ENCODE data around the gene ZNF346. TPM values are rescaled to one million over a fixed set of nuclear protein-coding genes. Genes with fewer than 3 reads are reported as not detected.

Gene ZNF346
- total and polyA plus RNA-seq, 2 donors from 2014 or later: 9.5 to 19.2 TPM

DNA sequence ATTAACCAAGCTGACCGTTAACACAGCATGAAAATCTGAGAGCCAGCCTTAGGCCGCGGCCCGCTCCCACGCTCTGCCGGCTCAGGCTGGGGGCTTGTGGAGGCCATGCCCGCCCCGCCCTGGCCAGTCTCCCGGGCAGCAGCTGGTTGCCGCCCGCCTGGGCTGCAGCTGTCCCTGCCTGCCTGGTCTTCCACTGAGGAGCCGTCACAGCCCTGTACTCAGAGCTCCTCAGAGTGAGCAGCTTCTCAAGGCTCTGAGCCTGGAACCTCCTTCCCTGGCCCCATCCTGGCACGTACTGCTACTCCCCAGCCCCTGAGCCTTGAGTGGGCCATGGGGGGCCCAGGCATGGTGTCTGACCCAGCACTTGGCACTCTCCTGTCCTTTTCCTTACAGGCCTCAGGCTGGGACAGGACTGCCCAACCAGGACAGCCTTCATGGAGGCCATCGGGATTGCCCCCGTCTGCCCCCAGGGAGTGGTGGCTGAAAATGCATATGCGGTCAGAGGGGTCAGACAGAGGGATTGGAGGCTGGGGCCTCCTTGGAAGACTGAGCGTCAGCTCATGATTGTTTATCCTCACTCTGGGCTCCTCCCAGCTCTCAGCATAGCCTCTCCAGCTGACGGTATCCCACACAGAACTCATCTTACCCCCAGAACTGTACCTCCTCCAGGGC, 76.1 kb downstream of the ZNF346 start:
- H3K27ac ChIP-seq (ENCODE audit: low read depth in 2 of 2, low read length in 2 of 2): peak overlapping the region in 1 of 2 donors; percentile 63
- FAIRE-seq: no peak
- H3K4me3 ChIP-seq (ENCODE audit: low read length in 3 of 3): no peak overlapping the region
- TF ChIP-seq, protein P1, sequence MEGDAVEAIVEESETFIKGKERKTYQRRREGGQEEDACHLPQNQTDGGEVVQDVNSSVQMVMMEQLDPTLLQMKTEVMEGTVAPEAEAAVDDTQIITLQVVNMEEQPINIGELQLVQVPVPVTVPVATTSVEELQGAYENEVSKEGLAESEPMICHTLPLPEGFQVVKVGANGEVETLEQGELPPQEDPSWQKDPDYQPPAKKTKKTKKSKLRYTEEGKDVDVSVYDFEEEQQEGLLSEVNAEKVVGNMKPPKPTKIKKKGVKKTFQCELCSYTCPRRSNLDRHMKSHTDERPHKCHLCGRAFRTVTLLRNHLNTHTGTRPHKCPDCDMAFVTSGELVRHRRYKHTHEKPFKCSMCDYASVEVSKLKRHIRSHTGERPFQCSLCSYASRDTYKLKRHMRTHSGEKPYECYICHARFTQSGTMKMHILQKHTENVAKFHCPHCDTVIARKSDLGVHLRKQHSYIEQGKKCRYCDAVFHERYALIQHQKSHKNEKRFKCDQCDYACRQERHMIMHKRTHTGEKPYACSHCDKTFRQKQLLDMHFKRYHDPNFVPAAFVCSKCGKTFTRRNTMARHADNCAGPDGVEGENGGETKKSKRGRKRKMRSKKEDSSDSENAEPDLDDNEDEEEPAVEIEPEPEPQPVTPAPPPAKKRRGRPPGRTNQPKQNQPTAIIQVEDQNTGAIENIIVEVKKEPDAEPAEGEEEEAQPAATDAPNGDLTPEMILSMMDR (IDR thresholded peaks at IDR 0.05; ENCODE audit: borderline replicate concordance, extremely low read depth, insufficient read depth): no peak
- H3K27me3 ChIP-seq (ENCODE audit: control insufficient read depth, insufficient read depth, low read length): no peaks in the 10 kb centered on the region
- no peaks in the 10 kb centered on the region for H3K9me3 ChIP-seq (ENCODE audit: control insufficient read depth in 2 of 3, insufficient read depth in 1 of 3, low read length in 3 of 3)
- intact Hi-C loops (cut with DNase I): no loop called here
- DNase-seq: peak; percentile 79 to 89 (median 82)
- peak overlapping the region in 1 of 3 donors; percentile 58 for H3K9ac ChIP-seq (ENCODE audit: low read length in 3 of 3)
- H3K4me1 ChIP-seq (ENCODE audit: control insufficient read depth in 2 of 3, insufficient read depth in 2 of 3, low read depth in 1 of 3, low read length in 3 of 3): peaks cover 0 to 21% (median 4%) of the 10 kb centered on the region in 3 donors
- no peaks in the 10 kb centered on the region for H3K36me3 ChIP-seq (ENCODE audit: control insufficient read depth in 2 of 3, insufficient read depth in 3 of 3, low read length in 3 of 3)

DNA sequence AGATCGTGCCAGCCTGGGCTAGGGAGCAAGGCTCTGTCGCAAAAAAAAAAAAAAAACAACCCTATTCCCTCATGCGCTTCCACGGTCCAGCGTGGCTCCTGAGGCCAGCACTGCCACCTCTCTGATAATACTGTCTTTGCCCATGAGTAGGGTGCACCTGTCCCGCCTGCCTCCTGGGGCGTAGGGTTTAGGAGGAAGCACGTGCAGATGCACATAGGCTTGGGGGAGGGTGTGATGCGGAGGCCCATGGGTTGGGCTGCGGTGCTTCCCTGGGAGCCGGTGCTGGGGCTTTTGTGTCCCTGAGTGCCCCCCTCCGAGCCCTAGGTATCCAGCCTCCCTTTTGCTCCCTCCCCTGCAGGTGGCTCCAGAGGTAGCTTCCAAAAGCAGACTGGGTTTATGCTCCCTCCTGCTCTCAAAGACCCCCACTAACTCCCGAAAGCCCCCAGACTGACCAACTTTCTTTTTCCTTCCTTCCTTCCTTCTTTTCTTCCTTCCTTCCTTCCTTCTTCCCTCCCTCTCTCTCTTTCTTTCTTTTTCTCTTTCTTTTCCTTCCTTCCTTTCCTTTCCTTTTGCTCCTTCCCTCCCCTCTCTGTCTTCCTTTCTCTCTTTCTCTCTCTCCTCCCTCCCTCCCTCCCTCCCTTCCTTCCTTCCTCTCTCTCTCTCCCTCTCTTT, 77.1 kb downstream of the ZNF346 start:
- FAIRE-seq: no peak
- TF ChIP-seq, protein P1 (IDR thresholded peaks at IDR 0.05; ENCODE audit: borderline replicate concordance, extremely low read depth, insufficient read depth): no peak
- intact Hi-C loops (cut with DNase I): no loop called here
- no peak overlapping the region for H3K9ac ChIP-seq (ENCODE audit: low read length in 3 of 3)
- H3K4me3 ChIP-seq (ENCODE audit: low read length in 3 of 3): no peak overlapping the region
- H3K27ac ChIP-seq (ENCODE audit: low read depth in 2 of 2, low read length in 2 of 2): no peak overlapping the region
- H3K4me1 ChIP-seq (ENCODE audit: control insufficient read depth in 2 of 3, insufficient read depth in 2 of 3, low read depth in 1 of 3, low read length in 3 of 3): peaks cover 0 to 18% (median 0%) of the 10 kb centered on the region in 3 donors
- H3K27me3 ChIP-seq (ENCODE audit: control insufficient read depth, insufficient read depth, low read length): no peaks in the 10 kb centered on the region
- no peaks in the 10 kb centered on the region for H3K9me3 ChIP-seq (ENCODE audit: control insufficient read depth in 2 of 3, insufficient read depth in 1 of 3, low read length in 3 of 3)
- no peaks in the 10 kb centered on the region for H3K36me3 ChIP-seq (ENCODE audit: control insufficient read depth in 2 of 3, insufficient read depth in 3 of 3, low read length in 3 of 3)
- DNase-seq: no peak

DNA sequence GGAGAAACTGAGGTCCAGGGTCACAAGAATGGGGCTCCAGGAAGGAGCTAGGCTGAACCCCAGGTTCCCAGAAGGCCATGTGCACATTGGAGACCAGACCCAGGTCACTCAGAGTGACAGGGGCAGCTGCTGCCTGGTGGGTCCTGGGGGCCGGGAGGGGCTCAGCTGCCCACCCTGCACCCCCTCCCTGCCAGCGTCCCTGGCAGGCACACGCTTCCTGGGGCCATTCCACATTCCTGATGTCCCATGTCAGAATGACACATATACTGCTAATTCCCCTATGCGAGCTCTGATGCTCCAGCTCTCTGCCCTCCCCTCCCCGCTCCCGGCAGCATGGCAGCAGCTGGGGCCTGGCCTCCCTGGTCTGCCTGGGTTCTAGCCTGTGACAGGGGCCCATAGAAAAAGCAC, 78.2 kb downstream of the ZNF346 start:
- TF ChIP-seq, protein P1 (IDR thresholded peaks at IDR 0.05; ENCODE audit: borderline replicate concordance, extremely low read depth, insufficient read depth): no peak
- no peak overlapping the region for H3K27ac ChIP-seq (ENCODE audit: low read depth in 2 of 2, low read length in 2 of 2)
- H3K27me3 ChIP-seq (ENCODE audit: control insufficient read depth, insufficient read depth, low read length): no peaks in the 10 kb centered on the region
- no peak overlapping the region for H3K9ac ChIP-seq (ENCODE audit: low read length in 3 of 3)
- H3K4me1 ChIP-seq (ENCODE audit: control insufficient read depth in 2 of 3, insufficient read depth in 2 of 3, low read depth in 1 of 3, low read length in 3 of 3): peaks cover 0 to 8% (median 0%) of the 10 kb centered on the region in 3 donors
- intact Hi-C loops (cut with DNase I): no loop called here
- H3K36me3 ChIP-seq (ENCODE audit: control insufficient read depth in 2 of 3, insufficient read depth in 3 of 3, low read length in 3 of 3): no peaks in the 10 kb centered on the region
- FAIRE-seq: no peak
- DNase-seq: no peak
- no peak overlapping the region for H3K4me3 ChIP-seq (ENCODE audit: low read length in 3 of 3)
- no peaks in the 10 kb centered on the region for H3K9me3 ChIP-seq (ENCODE audit: control insufficient read depth in 2 of 3, insufficient read depth in 1 of 3, low read length in 3 of 3)

All from kidney (tissue), 14 donors.